Smooth muscle cell (in vitro differentiated cells): ENCODE results near the gene CIRBP. TPM values are rescaled to one million over a fixed set of nuclear protein-coding genes. Genes with fewer than 3 reads are reported as not detected.

Experiments used
- DNase-seq: peaks from one replicate; lab custom pipeline; 2025; ENCODE audit not compliant: unreplicated experiment; lab: John Stamatoyannopoulos, UW
- H2AFZ ChIP-seq: fragments of 200-600 bp; sonication (generic); 2 replicates; pipeline ENCODE4 v1.6.0; 2016; ENCODE audit warnings: antibody characterized with exemption, low read depth, mild to moderate bottlenecking
- H3F3A ChIP-seq: fragments of 200-600 bp; sonication (generic); 2 replicates; pipeline ENCODE4 v1.6.0; 2017; ENCODE audit warnings: antibody characterized with exemption, low read depth
- H3K27ac ChIP-seq: fragments of 200-600 bp; sonication (generic); 2 replicates; pipeline ENCODE4 v1.5.1; 2016; ENCODE audit warnings: low read depth, mild to moderate bottlenecking
- H3K27me3 ChIP-seq: fragments of 200-600 bp; sonication (generic); 2 replicates; pipeline ENCODE4 v1.6.1; 2016; ENCODE audit warnings: low read depth, mild to moderate bottlenecking
- H3K36me3 ChIP-seq: fragments of 200-600 bp; sonication (generic); 2 replicates; pipeline ENCODE4 v1.5.1; 2016; ENCODE audit warnings: low read depth
- H3K4me1 ChIP-seq: fragments of 200-600 bp; sonication (generic); 2 replicates; pipeline ENCODE4 v1.5.1; 2016; ENCODE audit warnings: low read depth
- H3K4me2 ChIP-seq: fragments of 200-600 bp; sonication (generic); 2 replicates; pipeline ENCODE4 v1.6.0; 2016; ENCODE audit warnings: mild to moderate bottlenecking
- H3K4me3 ChIP-seq: fragments of 200-600 bp; sonication (generic); 2 replicates; pipeline ENCODE4 v1.5.1; 2016; ENCODE audit warnings: mild to moderate bottlenecking
- H3K79me2 ChIP-seq: fragments of 200-600 bp; sonication (generic); 2 replicates; pipeline ENCODE4 v1.6.0; 2016; ENCODE audit warnings: low read depth, mild to moderate bottlenecking
- H3K9ac ChIP-seq: fragments of 200-600 bp; sonication (generic); 2 replicates; pipeline ENCODE4 v1.6.0; 2016; ENCODE audit warnings: low read depth
- H3K9me3 ChIP-seq: fragments of 200-600 bp; sonication (generic); replicated peaks from 2 replicates; pipeline ENCODE4 v1.5.1; 2016; ENCODE audit warnings: low read depth
- H4K20me1 ChIP-seq: fragments of 200-600 bp; sonication (generic); 2 replicates; pipeline ENCODE4 v1.6.0; 2016; ENCODE audit warnings: low read depth
- CTCF ChIP-seq: fragments of 200-600 bp; sonication (generic); IDR thresholded peaks from 2 replicates; pipeline ENCODE4 v1.5.1; 2017; ENCODE audit warnings: borderline replicate concordance, mild to moderate bottlenecking, antibody characterized with exemption; ENCODE audit not compliant: insufficient read depth, poor library complexity, severe bottlenecking
- WGBS: methylation state at CpG from one replicate; pipeline ENCODE4 v1.1.7; 2016; ENCODE audit warnings: low lambda C conversion rate; 5-methylcytosine and 5-hydroxymethylcytosine counted together
- polyA plus RNA-seq: library from polyadenylated mRNA; unstranded; fragments of >200 nt; fragmentation: Nextera tagmentation; extraction: Ambion mirVana; gene quantifications from 2 replicates; pipeline ENCODE4 v1.2.1, GENCODE V29; 2016
- total RNA-seq: library from RNA; depleted of rRNA; stranded (reverse); fragments of >200 nt; gene quantifications from 2 replicates; pipeline ENCODE4 v1.2.3, GENCODE V29; 2014

The CIRBP gene
- total and polyA plus RNA-seq, 2 experiments from 2014 or later: 122 to 215 TPM

GRCh38 chr19:1220976-1221903 lies 47.9 kb upstream of the CIRBP start:
- Histone ChIP-seq H3K4me3 (no peak overlapping the region), H3K9ac (no peak overlapping the region), H3F3A (no peaks in the 10 kb centered on the region), H3K9me3 (no peaks in the 10 kb centered on the region), H2AFZ (no peak overlapping the region), H3K27ac (no peak overlapping the region), H4K20me1 (peaks cover 76% of the 10 kb centered on the region), H3K27me3 (no peaks in the 10 kb centered on the region), H3K4me1 (no peaks in the 10 kb centered on the region), H3K79me2 (peaks cover 42% of the 10 kb centered on the region), H3K36me3 (no peaks in the 10 kb centered on the region), H3K4me2 (no peak overlapping the region)
- 88% methylated on average over 35 of the region's 38 CpGs for WGBS
- TF ChIP-seq CTCF: peak; percentile 57
- no peak for DNase-seq

GRCh38 chr19:1221904-1222255 lies 47.3 kb upstream of the CIRBP start:
- Histone ChIP-seq H2AFZ (no peak overlapping the region), H3K27ac (no peak overlapping the region), H3K79me2 (peaks cover 36% of the 10 kb centered on the region), H3K4me1 (no peaks in the 10 kb centered on the region), H3K36me3 (no peaks in the 10 kb centered on the region), H3K4me2 (no peak overlapping the region), H3K9ac (no peak overlapping the region), H3K27me3 (no peaks in the 10 kb centered on the region), H4K20me1 (peaks cover 77% of the 10 kb centered on the region), H3K4me3 (no peak overlapping the region), H3F3A (no peaks in the 10 kb centered on the region), H3K9me3 (no peaks in the 10 kb centered on the region)
- DNase-seq: no peak
- TF ChIP-seq CTCF: no peak
- 99% methylated on average over 10 of the region's 22 CpGs for WGBS

GRCh38 chr19:1222394-1222793 lies 46.7 kb upstream of the CIRBP start:
- no peaks in the 10 kb centered on the region for H3K36me3 ChIP-seq
- no peaks in the 10 kb centered on the region for H3K9me3 ChIP-seq
- no peak overlapping the region for H2AFZ ChIP-seq
- 92% methylated on average over 14 of the region's 14 CpGs for WGBS
- no peak overlapping the region for H3K9ac ChIP-seq
- peak; percentile 15 for TF ChIP-seq CTCF
- H3F3A ChIP-seq: no peaks in the 10 kb centered on the region
- H3K4me1 ChIP-seq: no peaks in the 10 kb centered on the region
- H3K27me3 ChIP-seq: no peaks in the 10 kb centered on the region
- H3K4me3 ChIP-seq: no peak overlapping the region
- peaks cover 30% of the 10 kb centered on the region for H3K79me2 ChIP-seq
- H3K4me2 ChIP-seq: no peak overlapping the region
- DNase-seq: no peak
- peaks cover 76% of the 10 kb centered on the region for H4K20me1 ChIP-seq
- no peak overlapping the region for H3K27ac ChIP-seq
